Trophoblast cell (in vitro differentiated cells and primary cell): ENCODE data around the gene SH3BP5. TPM values are rescaled to one million over a fixed set of nuclear protein-coding genes. Genes with fewer than 3 reads are reported as not detected.

Experiments
- DNase-seq, 2 donors: peaks; one replicate each; pipeline ENCODE4 v3.0.0-alpha.2; 2016
- H2AFZ ChIP-seq: 2 replicates; pipeline ENCODE4 v1.6.1; 2013; ENCODE audit warnings: low read length, moderate library complexity, mild to moderate bottlenecking; ENCODE audit not compliant: insufficient read depth, poor library complexity
- H2AK5ac ChIP-seq: 2 replicates; pipeline ENCODE4 v1.6.1; 2013; ENCODE audit warnings: mild to moderate bottlenecking, low read length
- H2BK120ac ChIP-seq: 2 replicates; pipeline ENCODE4 v1.6.1; 2013; ENCODE audit warnings: low read length, mild to moderate bottlenecking, moderate library complexity; ENCODE audit not compliant: insufficient read depth, poor library complexity
- H2BK12ac ChIP-seq: 2 replicates; pipeline ENCODE4 v1.6.1; 2013; ENCODE audit warnings: mild to moderate bottlenecking, low read length, moderate library complexity
- H2BK5ac ChIP-seq: 2 replicates; pipeline ENCODE4 v1.6.1; 2013; ENCODE audit warnings: low read length, low read depth, moderate library complexity, mild to moderate bottlenecking; ENCODE audit not compliant: poor library complexity
- H3K14ac ChIP-seq: 2 replicates; pipeline ENCODE4 v1.6.1; 2013; ENCODE audit warnings: mild to moderate bottlenecking, low read length
- H3K18ac ChIP-seq: 2 replicates; pipeline ENCODE4 v1.6.1; 2013; ENCODE audit warnings: mild to moderate bottlenecking, low read length
- H3K23ac ChIP-seq: 2 replicates; pipeline ENCODE4 v1.6.1; 2013; ENCODE audit warnings: low read length
- H3K27ac ChIP-seq: 2 replicates; pipeline ENCODE4 v1.5.1; 2013; ENCODE audit warnings: low read depth, mild to moderate bottlenecking, inconsistent platforms, low read length, moderate library complexity
- H3K27me3 ChIP-seq: 2 replicates; pipeline ENCODE4 v1.6.1; 2013; ENCODE audit warnings: inconsistent platforms, mild to moderate bottlenecking, low read length, moderate library complexity; ENCODE audit not compliant: insufficient read depth
- H3K36me3 ChIP-seq, 2 experiments: 1 replicate in 1 of 2; 2 replicates in 1 of 2; pipeline ENCODE4 v1.6.1; 2013; ENCODE audit warnings: low read length in 2 of 2, mild to moderate bottlenecking in 2 of 2, moderate library complexity in 1 of 2; ENCODE audit not compliant: insufficient read depth in 2 of 2, control insufficient read depth in 1 of 2
- H3K4ac ChIP-seq: 2 replicates; pipeline ENCODE4 v1.6.1; 2013; ENCODE audit warnings: low read depth, mild to moderate bottlenecking, low read length, moderate library complexity
- H3K4me1 ChIP-seq, 2 experiments: 1 replicate in 1 of 2; 2 replicates in 1 of 2; pipeline ENCODE4 v1.6.1; 2013; ENCODE audit warnings: low read length in 2 of 2, mild to moderate bottlenecking in 2 of 2, moderate library complexity in 1 of 2; ENCODE audit not compliant: insufficient read depth in 2 of 2, control insufficient read depth in 1 of 2
- H3K4me2 ChIP-seq: 2 replicates; pipeline ENCODE4 v1.6.1; 2013; ENCODE audit warnings: inconsistent platforms, mild to moderate bottlenecking, low read length, moderate library complexity
- H3K4me3 ChIP-seq: 2 replicates; pipeline ENCODE4 v1.5.1; 2013; ENCODE audit warnings: mild to moderate bottlenecking, low read depth, low read length, inconsistent platforms
- H3K79me1 ChIP-seq: one replicate; pipeline ENCODE4 v1.6.1; 2013; ENCODE audit warnings: low read length
- H3K79me2 ChIP-seq: 2 replicates; pipeline ENCODE4 v1.6.1; 2013; ENCODE audit warnings: low read length, mild to moderate bottlenecking; ENCODE audit not compliant: control insufficient read depth, insufficient read depth, poor library complexity
- H3K9ac ChIP-seq: 2 replicates; pipeline ENCODE4 v1.6.1; 2013; ENCODE audit warnings: mild to moderate bottlenecking, low read length
- H3K9me3 ChIP-seq: 2 replicates; pipeline ENCODE4 v1.6.1; 2013; ENCODE audit warnings: low read depth, mild to moderate bottlenecking, control low read depth, inconsistent platforms, low read length; ENCODE audit not compliant: insufficient read depth
- H4K12ac ChIP-seq: 2 replicates; pipeline ENCODE4 v1.6.1; 2013; ENCODE audit warnings: low read depth, mild to moderate bottlenecking, low read length, moderate library complexity
- H4K8ac ChIP-seq: 2 replicates; pipeline ENCODE4 v1.6.1; 2013; ENCODE audit warnings: low read depth, mild to moderate bottlenecking, low read length, moderate library complexity
- H4K91ac ChIP-seq: one replicate; pipeline ENCODE4 v1.6.1; 2013; ENCODE audit warnings: low read depth, mild to moderate bottlenecking, low read length, moderate library complexity
- WGBS: extraction: QIAGEN DNeasy Blood & Tissue Kit; methylation state at CpG from one replicate; pipeline ENCODE4 v1.1.7; 2013; ENCODE audit warnings: missing lambda C conversion rate; ENCODE audit not compliant: insufficient read length, insufficient coverage; ENCODE audit errors: extremely low coverage; 5-methylcytosine and 5-hydroxymethylcytosine counted together
- polyA plus RNA-seq: library from polyadenylated mRNA; stranded (reverse); fragments of 200-250 nt; gene quantifications from 2 replicates; pipeline ENCODE4 v1.2.3, GENCODE V29; 2013

SH3BP5 gene
- 163 and 169 TPM in 2 replicates for polyA plus RNA-seq

DNA sequence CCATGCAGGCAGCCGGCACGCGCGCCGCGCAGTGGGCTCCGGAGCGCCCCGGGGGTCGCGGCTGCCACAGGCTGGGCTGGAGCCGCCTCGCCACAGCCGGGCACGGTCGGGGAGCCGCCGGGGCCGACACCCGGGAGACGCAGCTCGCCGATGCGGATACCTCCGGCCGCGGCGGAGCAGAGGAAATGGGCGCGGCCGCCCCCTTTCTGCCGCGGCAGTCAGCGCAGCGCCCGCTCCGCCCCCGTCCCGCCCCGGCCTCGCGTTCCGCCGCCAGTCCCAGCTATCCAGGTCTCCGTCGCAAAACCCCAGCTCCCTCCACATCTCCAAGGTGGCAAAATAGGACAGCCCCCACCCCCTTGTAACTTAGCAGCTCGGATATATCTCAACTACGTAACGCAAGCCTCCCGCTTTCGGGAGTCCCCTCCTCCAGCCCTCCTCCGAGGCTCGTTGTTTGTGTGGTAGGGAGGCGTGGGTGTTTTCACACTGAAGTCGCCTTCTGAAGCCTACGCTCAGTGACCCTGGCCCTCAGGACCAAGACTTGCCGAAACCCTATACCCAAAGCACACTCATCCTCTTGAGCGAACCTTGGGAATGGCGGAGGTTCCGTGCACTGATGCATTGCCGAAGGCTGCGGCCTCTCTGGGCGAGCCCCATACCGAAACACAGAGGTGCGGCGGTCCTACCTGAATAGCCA lies at the start of gene SH3BP5:
TSS of gene SH3BP5 (minus strand) at position 182 of the 694 bp plus-strand sequence. CDS start at position 4, 178 bp downstream.
- no peaks in the 10 kb centered on the region for H3K27me3 ChIP-seq
- peak within 1 kb of the TSS; percentile 86 for H3K9ac ChIP-seq
- peak within 1 kb of the TSS; percentile 78 for H3K27ac ChIP-seq
- peaks cover 33% of the 10 kb centered on the region for H3K79me1 ChIP-seq
- DNase-seq = peak; percentile 71 to 79
- H2BK5ac ChIP-seq = peak within 1 kb of the TSS; percentile 96
- no peaks in the 10 kb centered on the region for H3K9me3 ChIP-seq
- no peak within 1 kb of the TSS for H3K23ac ChIP-seq
- H4K8ac ChIP-seq = peak within 1 kb of the TSS; percentile 85
- peak within 1 kb of the TSS; percentile 89 for H2AFZ ChIP-seq
- peak within 1 kb of the TSS; percentile 30 for H2BK12ac ChIP-seq
- peaks cover 6 to 18% of the 10 kb centered on the region in 2 experiments for H3K36me3 ChIP-seq
- peaks cover 16% of the 10 kb centered on the region for H3K79me2 ChIP-seq
- peak within 1 kb of the TSS; percentile 94 for H3K4me3 ChIP-seq
- H4K12ac ChIP-seq = peak within 1 kb of the TSS; percentile 70
- peak within 1 kb of the TSS; percentile 96 for H4K91ac ChIP-seq
- peak within 1 kb of the TSS; percentile 97 for H2BK120ac ChIP-seq
- H3K18ac ChIP-seq = peak within 1 kb of the TSS; percentile 92
- peak within 1 kb of the TSS; percentile 85 for H3K4ac ChIP-seq
- WGBS = no CpG with 5 or more reads among the region's 66 CpGs
- peaks cover 26 to 40% of the 10 kb centered on the region in 2 experiments for H3K4me1 ChIP-seq
- peak within 1 kb of the TSS; percentile 66 for H3K4me2 ChIP-seq
- peak within 1 kb of the TSS; percentile 58 for H3K14ac ChIP-seq
- peak within 1 kb of the TSS; percentile 70 for H2AK5ac ChIP-seq

- WGBS = no CpG with 5 or more reads among the region's 6 CpGs
- H3K4me1 ChIP-seq = peaks cover 2 to 3% of the 10 kb centered on the region in 2 experiments
- no peak overlapping the region for H3K4me2 ChIP-seq
- H3K27me3 ChIP-seq = no peaks in the 10 kb centered on the region
- no peak overlapping the region for H2BK120ac ChIP-seq
- no peak overlapping the region for H2AFZ ChIP-seq
- no peak overlapping the region for H4K8ac ChIP-seq
- H3K27ac ChIP-seq = no peak overlapping the region
- no peak overlapping the region for H4K91ac ChIP-seq
- H2BK5ac ChIP-seq = no peak overlapping the region
- no peak overlapping the region for H3K4me3 ChIP-seq
- no peak overlapping the region for H4K12ac ChIP-seq
- no peak overlapping the region for H3K18ac ChIP-seq
- H3K9ac ChIP-seq = no peak overlapping the region
- H3K23ac ChIP-seq = no peak overlapping the region
- H3K79me2 ChIP-seq = no peaks in the 10 kb centered on the region
- H3K14ac ChIP-seq = no peak overlapping the region
- no peaks in the 10 kb centered on the region for H3K9me3 ChIP-seq
- peaks cover 2% of the 10 kb centered on the region for H3K79me1 ChIP-seq
- DNase-seq = no peak
- H3K4ac ChIP-seq = no peak overlapping the region
- H3K36me3 ChIP-seq = no peaks in the 10 kb centered on the region
- no peak overlapping the region for H2AK5ac ChIP-seq
- H2BK12ac ChIP-seq = no peak overlapping the region
Measured at GRCh38 chr3:15380980-15381890, 48.8 kb upstream of the SH3BP5 start.

GRCh38 chr3:15377961-15378791 lies 45.8 kb upstream of the SH3BP5 start:
- Histone ChIP-seq H4K91ac (peak overlapping the region; percentile 78), H4K8ac (peak overlapping the region; percentile 82), H3K23ac (no peak overlapping the region), H4K12ac (peak overlapping the region; percentile 27), H3K27ac (no peak overlapping the region), H2BK12ac (no peak overlapping the region), H3K36me3 (no peaks in the 10 kb centered on the region), H3K79me2 (no peaks in the 10 kb centered on the region), H2BK5ac (peak overlapping the region; percentile 22), H3K4ac (no peak overlapping the region), H2AK5ac (no peak overlapping the region), H3K4me1 (peaks cover 2 to 3% of the 10 kb centered on the region in 2 experiments), H3K18ac (no peak overlapping the region), H3K9me3 (no peaks in the 10 kb centered on the region), H3K79me1 (peaks cover 2% of the 10 kb centered on the region), H3K4me3 (no peak overlapping the region), H3K27me3 (no peaks in the 10 kb centered on the region), H3K9ac (no peak overlapping the region), H3K4me2 (peak overlapping the region; percentile 49), H2BK120ac (no peak overlapping the region), H2AFZ (peak overlapping the region; percentile 91), H3K14ac (peak overlapping the region; percentile 7)
- no CpG with 5 or more reads among the region's 16 CpGs for WGBS
- DNase-seq = peak; percentile 95 to 97

GRCh38 chr3:15375461-15376000 lies 43.1 kb upstream of the SH3BP5 start:
- Histone ChIP-seq H3K4me3 (no peak overlapping the region), H3K27ac (no peak overlapping the region), H4K12ac (no peak overlapping the region), H3K79me1 (peaks cover 2% of the 10 kb centered on the region), H3K36me3 (no peaks in the 10 kb centered on the region), H3K4me2 (no peak overlapping the region), H2AK5ac (no peak overlapping the region), H4K8ac (no peak overlapping the region), H3K14ac (no peak overlapping the region), H3K79me2 (no peaks in the 10 kb centered on the region), H2AFZ (no peak overlapping the region), H3K4ac (no peak overlapping the region), H3K9ac (no peak overlapping the region), H3K9me3 (no peaks in the 10 kb centered on the region), H4K91ac (peak overlapping the region; percentile 22), H2BK12ac (peak overlapping the region; percentile 30), H3K4me1 (peaks cover 3 to 4% of the 10 kb centered on the region in 2 experiments), H2BK5ac (no peak overlapping the region), H3K23ac (no peak overlapping the region), H2BK120ac (peak overlapping the region; percentile 30), H3K27me3 (no peaks in the 10 kb centered on the region), H3K18ac (no peak overlapping the region)
- no peak for DNase-seq
- WGBS = no CpG with 5 or more reads among the region's 22 CpGs
